Body of pancreas (tissue), 4 donors: Measurements from ENCODE around the gene RGS16. TPM values are rescaled to one million over a fixed set of nuclear protein-coding genes. Genes with fewer than 3 reads are reported as not detected.
"Not testable (repeated sequence)": the region's sequence is repeated elsewhere in the genome, so short reads cannot be mapped to it uniquely, and the experiment has no call there.

ENCODE experiments used
- ATAC-seq: fragments of 150-250 bp; one replicate; pipeline ENCODE4 v1.9.1; 2016
- DNase-seq, 4 donors: peaks; one replicate each; pipeline ENCODE4 v3.0.0-alpha.2; 2019
- H3K27ac ChIP-seq, 4 donors: fragments of 200-600 bp; sonication (generic); 1 replicate in 3 of 4; 2 replicates in 1 of 4; pipeline versions ENCODE4 v1.5.1 to v1.6.1; 2016 to 2019; ENCODE audit warnings: mild to moderate bottlenecking in 1 of 4, mixed read lengths in 1 of 4, moderate library complexity in 1 of 4
- H3K27me3 ChIP-seq, 2 donors: fragments of 200-600 bp; sonication (generic); one replicate each; pipeline ENCODE4 v1.6.0; 2016; ENCODE audit warnings: mild to moderate bottlenecking in 1 of 2
- H3K36me3 ChIP-seq, 2 donors: fragments of 200-600 bp; sonication (generic); replicated peaks in 1 of 2; 2 replicates each; pipeline ENCODE4 v1.5.1; 2016; ENCODE audit warnings: low read depth in 2 of 2; ENCODE audit not compliant: insufficient read depth in 1 of 2
- H3K4me1 ChIP-seq: fragments of 200-600 bp; sonication (generic); one replicate; pipeline ENCODE4 v1.6.0; 2016
- H3K4me3 ChIP-seq, 2 donors: fragments of 200-600 bp; sonication (generic); 1 replicate in 1 of 2; 2 replicates in 1 of 2; pipeline ENCODE4 v1.5.1; 2016 to 2019
- H3K9me3 ChIP-seq, 3 donors: fragments of 200-600 bp; sonication (generic); 1 replicate in 2 of 3; 2 replicates in 1 of 3; pipeline ENCODE4 v1.5.1; 2016
- POLR2A ChIP-seq, 3 donors: fragments of 450-650 bp; IDR thresholded peaks; one replicate each; pipeline ENCODE4 v1.6.1; 2016; ENCODE audit warnings: antibody characterized with exemption in 3 of 3, mild to moderate bottlenecking in 2 of 3
- WGBS, 2 donors: methylation state at CpG; one replicate each; pipeline ENCODE4 v1.1.5; 2017; 5-methylcytosine and 5-hydroxymethylcytosine counted together
- intact Hi-C: fragments of 100-400 bp; cut with DNase I; formaldehyde crosslinking; loops from one replicate; pipeline ENCODE4 v1.15.1; 2023
- total RNA-seq, 2 donors: library from RNA; depleted of rRNA; stranded (reverse); fragments of >200 nt; gene quantifications; one replicate each; pipeline ENCODE4 v1.1.0, GENCODE V29; 2016
- TF ChIP-seq, protein P1 (sequence below), 7 experiments: fragments of 450-650 bp in 4 of 7; fragments of 200-600 bp in 3 of 7; sonication (generic) in 3 of 7; IDR thresholded peaks; one replicate each; pipeline ENCODE4 v1.5.1; 2016 to 2019; ENCODE audit warnings: antibody characterized with exemption in 7 of 7

The RGS16 gene
- total RNA-seq, 2 donors from 2014 or later = 2.6 to 3.9 TPM

DNA sequence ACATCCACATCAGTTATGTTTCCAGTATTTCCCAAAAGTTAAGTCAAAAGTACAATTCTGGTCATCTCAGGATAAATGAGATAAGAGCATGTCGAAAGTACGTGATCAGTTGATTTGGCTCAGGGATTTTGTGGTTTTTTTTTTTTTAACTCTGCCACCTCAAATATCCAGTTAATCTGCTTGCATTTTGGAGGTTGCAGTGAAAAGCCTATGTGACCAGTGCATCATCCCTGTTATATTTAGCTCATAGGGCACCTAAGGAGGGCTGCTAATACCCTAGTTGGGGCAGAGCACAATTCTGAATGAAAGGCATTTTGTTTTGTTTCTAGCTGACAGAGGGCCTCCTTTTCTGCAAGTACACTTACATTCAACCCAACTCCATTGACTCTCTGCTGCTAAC is 31.7 kb upstream of the RGS16 start:
- no peaks in the 10 kb centered on the region for H3K9me3 ChIP-seq
- H3K4me1 ChIP-seq = no peaks in the 10 kb centered on the region
- TF ChIP-seq, protein P1, sequence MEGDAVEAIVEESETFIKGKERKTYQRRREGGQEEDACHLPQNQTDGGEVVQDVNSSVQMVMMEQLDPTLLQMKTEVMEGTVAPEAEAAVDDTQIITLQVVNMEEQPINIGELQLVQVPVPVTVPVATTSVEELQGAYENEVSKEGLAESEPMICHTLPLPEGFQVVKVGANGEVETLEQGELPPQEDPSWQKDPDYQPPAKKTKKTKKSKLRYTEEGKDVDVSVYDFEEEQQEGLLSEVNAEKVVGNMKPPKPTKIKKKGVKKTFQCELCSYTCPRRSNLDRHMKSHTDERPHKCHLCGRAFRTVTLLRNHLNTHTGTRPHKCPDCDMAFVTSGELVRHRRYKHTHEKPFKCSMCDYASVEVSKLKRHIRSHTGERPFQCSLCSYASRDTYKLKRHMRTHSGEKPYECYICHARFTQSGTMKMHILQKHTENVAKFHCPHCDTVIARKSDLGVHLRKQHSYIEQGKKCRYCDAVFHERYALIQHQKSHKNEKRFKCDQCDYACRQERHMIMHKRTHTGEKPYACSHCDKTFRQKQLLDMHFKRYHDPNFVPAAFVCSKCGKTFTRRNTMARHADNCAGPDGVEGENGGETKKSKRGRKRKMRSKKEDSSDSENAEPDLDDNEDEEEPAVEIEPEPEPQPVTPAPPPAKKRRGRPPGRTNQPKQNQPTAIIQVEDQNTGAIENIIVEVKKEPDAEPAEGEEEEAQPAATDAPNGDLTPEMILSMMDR (IDR thresholded peaks at IDR 0.05) = no peak
- no peak for TF ChIP-seq POLR2A (IDR thresholded peaks at IDR 0.05)
- intact Hi-C loops = no loop called here
- no peak overlapping the region for H3K4me3 ChIP-seq
- DNase-seq (no peak), ATAC-seq (no peak)
- WGBS, 2 donors = 42 to 59% methylated on average over 2 of the region's 2 CpGs
- no peaks in the 10 kb centered on the region for H3K36me3 ChIP-seq
- no peak overlapping the region for H3K27ac ChIP-seq
- H3K27me3 ChIP-seq = no peaks in the 10 kb centered on the region

DNA sequence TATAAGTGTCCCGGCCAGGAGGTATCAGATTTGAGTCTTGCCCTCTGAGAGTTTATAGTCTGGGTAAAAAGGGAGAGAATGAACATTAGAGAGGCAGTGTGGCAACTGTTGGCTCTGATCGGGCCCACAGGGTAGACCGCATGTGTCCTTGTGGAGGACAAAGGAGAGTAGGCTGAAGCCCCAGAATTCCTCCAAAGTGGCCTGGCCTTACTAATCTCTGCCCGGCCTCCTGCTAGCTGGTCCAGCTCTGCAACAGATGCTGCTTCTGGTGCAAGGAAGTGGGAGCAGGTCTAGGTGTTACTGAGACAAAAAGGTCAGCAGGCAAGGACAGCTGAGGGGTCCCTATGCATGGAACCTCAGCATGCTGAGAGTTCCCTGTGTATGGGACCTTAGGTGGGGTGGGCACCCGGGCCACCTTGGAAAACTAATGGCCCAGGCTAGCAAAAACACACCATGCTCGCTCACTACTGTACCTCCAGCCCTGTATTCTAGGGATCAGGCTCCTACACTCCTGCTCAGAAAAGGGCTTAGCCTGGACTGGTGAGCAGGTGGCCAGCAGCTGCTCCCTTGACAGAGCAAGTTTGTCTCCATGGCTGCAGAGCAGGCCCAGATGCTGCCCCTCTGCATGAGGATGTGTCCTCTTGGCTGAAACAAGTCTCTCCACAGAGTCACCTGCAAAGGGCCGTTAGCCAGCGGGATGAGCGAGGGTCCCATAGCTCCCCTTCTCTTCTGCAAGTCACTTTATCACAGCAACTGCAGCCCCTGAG is 30.3 kb upstream of the RGS16 start:
- H3K9me3 ChIP-seq = no peaks in the 10 kb centered on the region
- intact Hi-C loops = no loop called here
- no peak for TF ChIP-seq POLR2A (IDR thresholded peaks at IDR 0.05)
- TF ChIP-seq, protein P1 (IDR thresholded peaks at IDR 0.05) = no peak
- no peak overlapping the region for H3K27ac ChIP-seq
- no peaks in the 10 kb centered on the region for H3K36me3 ChIP-seq
- WGBS, 2 donors = 79 to 85% methylated on average over 7 to 9 of the region's 9 CpGs
- H3K27me3 ChIP-seq = no peaks in the 10 kb centered on the region
- H3K4me3 ChIP-seq = no peak overlapping the region
- DNase-seq (no peak), ATAC-seq (no peak)
- no peaks in the 10 kb centered on the region for H3K4me1 ChIP-seq

DNA sequence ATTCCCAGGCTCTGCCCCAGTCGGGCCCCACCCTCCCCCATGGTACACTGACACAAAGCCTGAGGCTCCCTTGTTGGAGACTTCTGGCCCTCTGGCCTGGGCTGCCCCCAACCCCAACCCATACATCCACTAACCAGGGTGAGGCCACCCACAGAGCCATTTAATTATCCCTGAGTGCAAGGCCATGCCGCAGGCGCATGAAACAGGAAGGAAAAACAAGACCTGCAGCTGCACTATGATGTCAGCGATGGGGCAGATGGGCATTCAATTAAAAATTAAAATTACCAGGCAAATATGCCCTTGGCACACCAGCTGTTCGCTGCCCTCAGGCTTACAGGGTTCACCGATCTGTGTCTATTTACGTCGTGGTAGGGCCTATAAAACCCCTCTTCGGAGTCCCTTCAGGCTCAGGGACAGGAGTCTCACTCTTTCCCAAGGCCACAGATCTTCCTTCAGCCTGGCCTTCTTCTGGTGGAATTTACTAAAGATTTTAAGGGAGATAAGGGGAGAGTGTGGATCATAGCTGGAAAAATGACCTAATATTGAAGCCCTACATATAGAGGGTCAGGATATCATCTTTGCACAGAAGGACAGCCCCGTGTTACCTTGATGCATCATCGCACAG is 29.6 kb upstream of the RGS16 start:
- intact Hi-C loops = no loop called here
- H3K27ac ChIP-seq = no peak overlapping the region
- H3K4me3 ChIP-seq = no peak overlapping the region
- H3K4me1 ChIP-seq = no peaks in the 10 kb centered on the region
- H3K27me3 ChIP-seq = no peaks in the 10 kb centered on the region
- 80% methylated on average over 11 of the region's 11 CpGs for WGBS, 2 donors
- peak in 2 of 4 donors; percentile 36 for DNase-seq
- TF ChIP-seq POLR2A (IDR thresholded peaks at IDR 0.05) = peak in 1 of 3 donors; percentile 15
- TF ChIP-seq, protein P1 (IDR thresholded peaks at IDR 0.05) = no peak
- no peaks in the 10 kb centered on the region for H3K36me3 ChIP-seq
- no peaks in the 10 kb centered on the region for H3K9me3 ChIP-seq
- peak; percentile 42 for ATAC-seq

DNA sequence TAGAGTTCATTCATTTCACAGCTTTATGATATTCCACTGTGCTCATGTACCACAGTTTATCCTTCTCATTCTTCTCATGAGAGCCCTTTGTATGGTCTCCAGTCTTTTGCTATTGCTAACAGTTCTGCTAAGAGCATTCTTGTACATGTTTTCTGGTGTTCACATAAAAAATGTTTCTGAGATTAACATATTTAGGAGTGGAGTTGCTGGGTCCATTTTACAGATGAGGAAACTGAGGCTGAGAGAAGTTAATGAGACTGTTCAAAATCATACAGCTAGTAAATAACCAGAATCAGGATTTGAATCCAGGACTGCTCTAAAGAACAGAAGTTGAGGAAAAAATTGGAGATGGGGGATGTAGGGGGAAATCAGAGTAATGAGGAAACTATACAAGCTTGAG is 28.8 kb upstream of the RGS16 start:
- Histone ChIP-seq H3K27ac (no peak overlapping the region), H3K9me3 (no peaks in the 10 kb centered on the region), H3K4me3 (no peak overlapping the region), H3K27me3 (peaks cover 0 to 3% of the 10 kb centered on the region in 2 donors), H3K4me1 (no peaks in the 10 kb centered on the region), H3K36me3 (no peaks in the 10 kb centered on the region)
- ATAC-seq (no peak), DNase-seq (no peak)
- intact Hi-C loops = no loop called here
- TF ChIP-seq POLR2A (IDR thresholded peaks at IDR 0.05) = no peak
- TF ChIP-seq, protein P1 (IDR thresholded peaks at IDR 0.05) = no peak

DNA sequence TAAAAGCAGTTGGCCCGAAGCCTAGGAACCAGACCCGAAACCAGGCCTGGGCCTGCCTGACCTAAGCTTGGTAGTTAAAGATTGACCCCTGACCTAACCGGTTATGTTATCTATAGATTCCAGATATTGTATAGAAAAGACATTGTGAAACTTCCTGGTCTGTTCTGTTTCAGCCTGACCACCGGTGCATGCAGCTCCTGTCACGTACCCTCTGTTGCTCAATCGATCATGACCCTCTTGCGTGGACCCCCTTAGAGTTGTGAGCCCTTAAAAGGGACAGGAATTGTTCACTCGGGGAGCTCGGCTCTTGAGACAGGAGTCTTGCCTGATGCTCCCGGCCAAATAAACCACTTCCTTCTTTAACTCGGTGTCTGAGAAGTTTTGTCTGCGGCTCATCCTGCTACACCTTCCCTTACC is 28.3 kb upstream of the RGS16 start:
- ATAC-seq, DNase-seq, H3K4me3 ChIP-seq, H3K36me3 ChIP-seq, H3K27ac ChIP-seq, intact Hi-C loops, H3K9me3 ChIP-seq, H3K4me1 ChIP-seq, H3K27me3 ChIP-seq: not testable (repeated sequence)
- WGBS, 2 donors = 42 to 51% methylated on average over 12 of the region's 12 CpGs
